ENCODE results near the gene BTBD10.
"Not testable (repeated sequence)": the region's sequence is repeated elsewhere in the genome, so short reads cannot be mapped to it uniquely, and the experiment has no call there.

Gene BTBD10

GRCh38 chr11:13421561-13421960, 41.5 kb downstream of the BTBD10 start:
- ChIA-PET CTCF (interaction anchor here (1.7 kb wide), 2 partner anchors 9 to 36 kb away, joined by 3 to 4 read pairs; no protein-coding TSS in a partner anchor), POLR2A (no interaction called here)
- DNase-seq (ENCODE audit: extremely low spot score), result no peak
- TF ChIP-seq, protein P1, sequence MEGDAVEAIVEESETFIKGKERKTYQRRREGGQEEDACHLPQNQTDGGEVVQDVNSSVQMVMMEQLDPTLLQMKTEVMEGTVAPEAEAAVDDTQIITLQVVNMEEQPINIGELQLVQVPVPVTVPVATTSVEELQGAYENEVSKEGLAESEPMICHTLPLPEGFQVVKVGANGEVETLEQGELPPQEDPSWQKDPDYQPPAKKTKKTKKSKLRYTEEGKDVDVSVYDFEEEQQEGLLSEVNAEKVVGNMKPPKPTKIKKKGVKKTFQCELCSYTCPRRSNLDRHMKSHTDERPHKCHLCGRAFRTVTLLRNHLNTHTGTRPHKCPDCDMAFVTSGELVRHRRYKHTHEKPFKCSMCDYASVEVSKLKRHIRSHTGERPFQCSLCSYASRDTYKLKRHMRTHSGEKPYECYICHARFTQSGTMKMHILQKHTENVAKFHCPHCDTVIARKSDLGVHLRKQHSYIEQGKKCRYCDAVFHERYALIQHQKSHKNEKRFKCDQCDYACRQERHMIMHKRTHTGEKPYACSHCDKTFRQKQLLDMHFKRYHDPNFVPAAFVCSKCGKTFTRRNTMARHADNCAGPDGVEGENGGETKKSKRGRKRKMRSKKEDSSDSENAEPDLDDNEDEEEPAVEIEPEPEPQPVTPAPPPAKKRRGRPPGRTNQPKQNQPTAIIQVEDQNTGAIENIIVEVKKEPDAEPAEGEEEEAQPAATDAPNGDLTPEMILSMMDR (IDR thresholded peaks at IDR 0.05; ENCODE audit: control extremely low read depth, extremely low read depth, low read depth, missing control alignments), result no peak

DNA sequence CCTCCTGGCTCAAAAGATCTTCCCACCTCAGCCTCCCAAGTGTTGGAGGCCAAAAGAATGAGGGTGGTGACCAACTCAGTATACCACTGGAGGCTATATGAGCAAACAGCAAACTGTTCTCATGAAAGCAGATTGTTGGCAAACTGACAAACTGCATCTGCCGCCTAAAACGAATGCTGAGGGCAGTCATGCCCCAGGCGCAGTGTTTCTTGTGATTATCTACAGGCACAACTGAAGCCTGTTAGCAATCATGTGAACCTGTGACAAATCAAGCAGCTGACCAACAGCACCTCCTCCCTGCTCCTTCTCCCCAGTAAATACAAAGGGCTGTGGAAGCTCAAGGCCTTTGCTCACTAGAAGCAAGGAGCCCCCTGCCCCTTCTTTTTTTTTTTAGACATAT, 47.8 kb downstream of the BTBD10 start:
- POLR2A ChIA-PET, result no interaction called here
- DNase-seq (ENCODE audit: extremely low spot score), result no peak
- CTCF ChIA-PET, result interaction anchor here (1.4 kb wide), 2 partner anchors 9 to 33 kb away, joined by 3 read pairs; no protein-coding TSS in a partner anchor
- TF ChIP-seq, protein P1 (IDR thresholded peaks at IDR 0.05; ENCODE audit: control extremely low read depth, extremely low read depth, low read depth, missing control alignments), result no peak

GRCh38 chr11:13405220-13405619, 57.8 kb downstream of the BTBD10 start:
- ChIA-PET CTCF (no interaction called here), POLR2A (no interaction called here)
- TF ChIP-seq, protein P1 (IDR thresholded peaks at IDR 0.05; ENCODE audit: control extremely low read depth, extremely low read depth, low read depth, missing control alignments), result no peak
- no peak for DNase-seq (ENCODE audit: extremely low spot score)

- POLR2A ChIA-PET; CTCF ChIA-PET; DNase-seq (ENCODE audit: extremely low spot score): not testable (repeated sequence)
Measured at GRCh38 chr11:13398335-13398734, 64.7 kb downstream of the BTBD10 start.

DNA sequence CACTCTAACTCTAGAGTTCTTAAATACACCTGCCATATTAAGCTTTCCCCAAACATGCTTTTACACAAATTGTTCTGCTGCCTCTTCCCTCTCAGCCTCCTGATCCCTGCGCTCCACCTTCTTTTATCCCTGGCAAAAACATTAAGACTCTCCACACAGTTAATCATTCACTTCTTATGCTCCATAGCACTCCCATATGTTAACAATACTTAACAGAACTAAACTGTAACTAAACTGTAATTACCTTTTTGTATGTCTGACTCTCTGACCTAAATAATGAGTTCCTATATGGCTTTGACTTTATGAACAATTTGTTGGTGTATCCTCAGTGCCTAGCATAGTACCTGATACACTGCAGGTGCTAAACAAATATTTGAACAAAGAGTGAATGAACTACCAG, 71.8 kb downstream of the BTBD10 start:
- no peak for DNase-seq (ENCODE audit: extremely low spot score)
- TF ChIP-seq, protein P1 (IDR thresholded peaks at IDR 0.05; ENCODE audit: control extremely low read depth, extremely low read depth, low read depth, missing control alignments), result no peak
- ChIA-PET CTCF (no interaction called here), POLR2A (no interaction called here)

GRCh38 chr11:13388741-13389140, 74.3 kb downstream of the BTBD10 start:
- ChIA-PET CTCF (interaction anchor here (0.9 to 1.4 kb wide), 2 partner anchors 11 to 44 kb away, joined by 3 to 6 read pairs; no protein-coding TSS in a partner anchor), POLR2A (no interaction called here)
- TF ChIP-seq, protein P1 (IDR thresholded peaks at IDR 0.05; ENCODE audit: control extremely low read depth, extremely low read depth, low read depth, missing control alignments), result no peak
- DNase-seq (ENCODE audit: extremely low spot score), result no peak

DNA sequence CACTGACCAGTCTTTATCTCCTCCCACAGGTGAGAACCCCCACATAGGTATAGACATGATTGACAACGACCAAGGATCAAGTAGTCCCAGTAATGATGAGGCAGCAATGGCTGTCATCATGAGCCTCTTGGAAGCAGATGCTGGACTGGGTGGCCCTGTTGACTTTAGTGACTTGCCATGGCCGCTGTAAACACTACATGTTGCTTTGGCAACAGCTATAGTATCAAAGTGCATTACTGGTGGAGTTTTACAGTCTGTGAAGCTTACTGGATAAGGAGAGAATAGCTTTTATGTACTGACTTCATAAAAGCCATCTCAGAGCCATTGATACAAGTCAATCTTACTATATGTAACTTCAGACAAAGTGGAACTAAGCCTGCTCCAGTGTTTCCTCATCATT, 76.5 kb downstream of the BTBD10 start:
- ChIA-PET CTCF (interaction anchor here (0.9 to 2.6 kb wide), 8 partner anchors 16 to 177 kb away, joined by 3 to 10 read pairs (median 4); no protein-coding TSS in a partner anchor), POLR2A (no interaction called here)
- TF ChIP-seq, protein P1 (IDR thresholded peaks at IDR 0.05; ENCODE audit: control extremely low read depth, extremely low read depth, low read depth, missing control alignments), result no peak
- no peak for DNase-seq (ENCODE audit: extremely low spot score)
